HepG2 (cell line): ENCODE data around the gene IFI35. TPM values are rescaled to one million over a fixed set of nuclear protein-coding genes. Genes with fewer than 3 reads are reported as not detected.

Experiments used
- ADNP ChIP-seq: sonication (generic); formaldehyde crosslinking; IDR thresholded peaks from 2 replicates; pipeline ENCODE4 v1.4.0; 2020; ENCODE audit warnings: missing genetic modification reagents
- ATF2 ChIP-seq: sonication (generic); formaldehyde crosslinking; IDR thresholded peaks from 2 replicates; pipeline ENCODE4 v1.4.0; 2020; ENCODE audit warnings: missing genetic modification reagents
- BCL3 ChIP-seq: sonication (generic); formaldehyde crosslinking; IDR thresholded peaks from 2 replicates; pipeline ENCODE4 v1.5.1; 2020; ENCODE audit warnings: mild to moderate bottlenecking, missing genetic modification reagents, moderate library complexity
- DNMT1 ChIP-seq: sonication (generic); formaldehyde crosslinking; IDR thresholded peaks from 2 replicates; pipeline ENCODE4 v1.5.1; 2020; ENCODE audit warnings: mild to moderate bottlenecking, missing genetic modification reagents
- GABPB1 ChIP-seq: IDR thresholded peaks from 2 replicates; pipeline ENCODE4 v1.6.1; 2016; ENCODE audit warnings: mild to moderate bottlenecking, missing genetic modification reagents, moderate library complexity, missing compliant biosample characterization
- GTF3A ChIP-seq: sonication (generic); formaldehyde crosslinking; conservative IDR thresholded peaks from 2 replicates; pipeline ENCODE4 v1.4.0; 2020; ENCODE audit warnings: mild to moderate bottlenecking, missing genetic modification reagents
- HMGA1 ChIP-seq: sonication (generic); formaldehyde crosslinking; conservative IDR thresholded peaks from 2 replicates; pipeline ENCODE4 v1.4.0; 2020; ENCODE audit warnings: missing genetic modification reagents
- HMGXB3 ChIP-seq: sonication (generic); formaldehyde crosslinking; IDR thresholded peaks from 2 replicates; pipeline ENCODE4 v1.4.0; 2020; ENCODE audit warnings: missing genetic modification reagents, borderline replicate concordance
- HNRNPLL ChIP-seq: fragments of 200-400 bp; formaldehyde crosslinking; IDR thresholded peaks from 2 replicates; pipeline ENCODE4 v1.6.1; 2017; ENCODE audit warnings: mild to moderate bottlenecking, low read depth, low read length; ENCODE audit not compliant: poor library complexity, severe bottlenecking
- MAZ ChIP-seq, 2 experiments: sonication (generic) in 1 of 2; formaldehyde crosslinking in 1 of 2; IDR thresholded peaks; 2 replicates each; pipeline versions ENCODE4 v1.5.0 to v1.6.1; 2012 to 2020; ENCODE audit warnings: low read depth in 2 of 2, mild to moderate bottlenecking in 2 of 2, borderline replicate concordance in 1 of 2, improper control_type of control experiment in 1 of 2, low read length in 1 of 2, missing genetic modification reagents in 1 of 2, moderate library complexity in 1 of 2
- MLLT10 ChIP-seq: sonication (generic); formaldehyde crosslinking; IDR thresholded peaks from 2 replicates; pipeline ENCODE4 v1.4.0; 2020; ENCODE audit warnings: missing genetic modification reagents
- TEF ChIP-seq: sonication (generic); formaldehyde crosslinking; IDR thresholded peaks from 2 replicates; pipeline ENCODE4 v1.5.0; 2020; ENCODE audit warnings: missing genetic modification reagents
- TGIF2 ChIP-seq: IDR thresholded peaks from 2 replicates; pipeline ENCODE4 v1.6.1; 2016; ENCODE audit warnings: control low read depth, missing compliant biosample characterization
- THAP9 ChIP-seq: sonication (generic); formaldehyde crosslinking; IDR thresholded peaks from 2 replicates; pipeline ENCODE4; 2020; ENCODE audit warnings: missing genetic modification reagents, mild to moderate bottlenecking, borderline replicate concordance
- ZNF326 ChIP-seq: sonication (generic); formaldehyde crosslinking; IDR thresholded peaks from 2 replicates; pipeline ENCODE4 v1.4.0; 2020; ENCODE audit warnings: missing genetic modification reagents, borderline replicate concordance
- ZNF501 ChIP-seq: sonication (generic); formaldehyde crosslinking; IDR thresholded peaks from 2 replicates; pipeline ENCODE4 v1.5.1; 2020; ENCODE audit warnings: mild to moderate bottlenecking, moderate library complexity, missing genetic modification reagents
- ZNF713 ChIP-seq: sonication (generic); formaldehyde crosslinking; IDR thresholded peaks from 2 replicates; pipeline ENCODE4 v1.4.0; 2020; ENCODE audit warnings: mild to moderate bottlenecking, missing genetic modification reagents
- polyA plus RNA-seq, 8 experiments: library from polyadenylated mRNA; depleted of rRNA in 3 of 8; stranded (reverse) in 7 of 8; unstranded in 1 of 8; fragments of >200 nt; fragmentation: Illumina TruSeq in 4 of 8; extraction: Trizol in 4 of 8; gene quantifications; 2 replicates each; pipeline versions ENCODE4 v1.2.1 to v1.2.3, GENCODE V29; 2011 to 2016; ENCODE audit warnings: low read depth in 4 of 8, missing spikeins in 1 of 8, mixed read lengths in 1 of 8; ENCODE audit not compliant: insufficient read depth in 1 of 8
- total RNA-seq, 5 experiments: library from RNA; depleted of rRNA; stranded (reverse); fragments of >200 nt; fragmentation: Illumina TruSeq; extraction: Trizol; gene quantifications; 2 replicates each; pipeline ENCODE4 v1.2.3, GENCODE V29; 2016; ENCODE audit warnings: low read depth in 1 of 5

The IFI35 gene
- total and polyA plus RNA-seq, 2 of the 13 experiments (the other 11 are each of a cell fraction or from before 2014, with no cell fraction given): 28.9 to 38.1 TPM

- TF ChIP-seq MAZ (IDR thresholded peaks at IDR 0.05; ENCODE audit: borderline replicate concordance, low read depth, low read length): peak; percentile 71; the same call in 1 of the 2 replicates
- TF ChIP-seq MAZ (CRISPR knock-in tag; IDR thresholded peaks at IDR 0.05; ENCODE audit: low read depth): peak; percentile 92
- TF ChIP-seq MLLT10 (CRISPR knock-in tag): no peak; the same call in 1 of the 2 replicates
- TF ChIP-seq THAP9 (CRISPR knock-in tag): peak; percentile 46; the same call in 1 of the 2 replicates
- peak; percentile 87 for TF ChIP-seq HNRNPLL
- TF ChIP-seq ADNP: no peak
- TF ChIP-seq TGIF2 (CRISPR knock-in tag): peak; percentile 88
- peak; percentile 74 for TF ChIP-seq BCL3
- no peak for TF ChIP-seq ZNF326 (CRISPR knock-in tag)
- peak; percentile 95 for TF ChIP-seq ZNF501 (CRISPR knock-in tag)
- peak; percentile 2; the same call in 1 of the 2 replicates for TF ChIP-seq HMGXB3
- TF ChIP-seq TEF (CRISPR knock-in tag): no peak
- TF ChIP-seq HMGA1: no peak
- no peak for TF ChIP-seq ZNF713 (CRISPR knock-in tag)
- TF ChIP-seq DNMT1 (CRISPR knock-in tag): peak; percentile 71; the same call in 1 of the 2 replicates
- TF ChIP-seq GABPB1 (CRISPR knock-in tag): peak; percentile 74; the same call in 1 of the 2 replicates
- TF ChIP-seq ATF2 (CRISPR knock-in tag): peak; percentile 59
- no peak; the same call in 1 of the 2 replicates for TF ChIP-seq GTF3A (CRISPR knock-in tag)
Measured at GRCh38 chr17:43021741-43022512, 15.3 kb downstream of the IFI35 start, which contains the start of gene VAT1 (continued).
